Measurements from ENCODE around the gene CDYL2. TPM values are rescaled to one million over a fixed set of nuclear protein-coding genes. Genes with fewer than 3 reads are reported as not detected.

The CDYL2 gene
- total RNA-seq, 4 donors from 2014 or later: 1.8 to 4.8 (median 3.1) TPM

DNA sequence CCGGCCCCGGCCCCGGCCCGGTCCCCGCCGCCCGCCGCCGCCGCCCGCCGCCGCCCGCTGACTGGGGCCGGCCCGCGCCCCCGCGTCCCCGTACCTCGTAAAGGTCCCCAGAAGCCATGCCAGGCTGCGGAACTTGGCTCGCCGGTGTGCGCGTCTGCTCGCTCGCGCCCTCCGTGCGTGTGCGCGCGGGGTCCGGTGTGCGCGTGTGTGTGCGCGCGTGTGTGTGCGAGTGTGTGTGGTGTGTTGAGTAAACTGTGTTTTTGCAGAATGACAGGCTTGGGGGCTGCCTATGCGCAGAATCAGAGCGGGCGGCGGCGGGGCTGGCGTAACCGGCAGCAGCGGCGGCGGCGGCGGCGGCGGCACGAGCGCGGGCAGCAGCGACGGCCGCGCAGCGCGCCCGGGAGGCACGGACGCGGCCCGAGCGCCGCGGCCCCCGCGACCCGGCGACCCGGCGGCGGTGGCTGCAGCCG, 307 bp downstream of the CDYL2 start:
- Histone ChIP-seq H3K9me3 (no peaks in the 10 kb centered on the region), H3K36me3 (no peaks in the 10 kb centered on the region), H3K27ac (peak overlapping the region in 3 of 4 donors; percentile 59 to 75 (median 65)), H3K4me1 (peaks cover 0 to 12% (median 6%) of the 10 kb centered on the region in 3 donors), H3K4me3 (peak overlapping the region; percentile 46 to 85 (median 60)), H3K27me3 (peaks cover 0 to 19% (median 0%) of the 10 kb centered on the region in 4 donors)
- DNase-seq: no peak
- TF ChIP-seq POLR2A (IDR thresholded peaks at IDR 0.05) (no peak), CTCF (IDR thresholded peaks at IDR 0.05) (no peak)
- intact Hi-C loops (cut with DNase I): no loop called here
- WGBS, 2 donors: 0% methylated on average over 4 of the region's 80 CpGs; no CpG with 5 or more reads in 1 of the 2 donors

GRCh38 chr16:80803339-80804055, 901 bp downstream of the CDYL2 start:
- Histone ChIP-seq H3K9me3 (no peaks in the 10 kb centered on the region), H3K27me3 (peaks cover 0 to 19% (median 0%) of the 10 kb centered on the region in 4 donors), H3K27ac (peak overlapping the region in 1 of 4 donors; percentile 31), H3K4me1 (peaks cover 0 to 12% (median 6%) of the 10 kb centered on the region in 3 donors), H3K4me3 (peak overlapping the region; percentile 37 to 85 (median 60)), H3K36me3 (no peaks in the 10 kb centered on the region)
- WGBS, 2 donors: 73% methylated on average over 3 of the region's 87 CpGs; no CpG with 5 or more reads in 1 of the 2 donors
- TF ChIP-seq POLR2A (IDR thresholded peaks at IDR 0.05) (no peak), CTCF (IDR thresholded peaks at IDR 0.05) (peak in 3 of 6 experiments; percentile 16 to 45 (median 31))
- DNase-seq: no peak
- intact Hi-C loops (cut with DNase I): no loop called here

DNA sequence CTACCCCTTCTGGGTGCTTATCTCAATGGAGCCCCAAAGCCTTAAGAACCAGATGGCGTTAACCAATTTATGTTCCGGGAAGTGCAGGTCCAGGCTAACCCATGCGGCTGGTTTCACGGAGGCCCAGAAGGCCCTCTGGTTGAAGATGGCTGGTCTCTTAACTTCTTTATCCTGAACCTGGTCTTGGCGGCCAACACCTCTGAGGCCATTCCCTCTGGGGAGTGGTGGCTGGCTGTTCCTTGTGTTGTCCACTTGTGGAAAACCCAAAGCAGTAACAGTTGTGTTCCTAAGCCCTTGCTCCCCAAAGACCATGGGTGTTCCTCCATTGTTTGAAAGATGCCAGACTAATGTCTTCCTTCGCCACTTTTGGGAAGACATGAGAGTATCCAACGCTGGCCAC, 1.5 kb downstream of the CDYL2 start:
- Histone ChIP-seq H3K27me3 (peaks cover 0 to 19% (median 0%) of the 10 kb centered on the region in 4 donors), H3K9me3 (no peaks in the 10 kb centered on the region), H3K4me1 (peaks cover 0 to 12% (median 6%) of the 10 kb centered on the region in 3 donors), H3K4me3 (peak overlapping the region in 3 of 4 donors; percentile 58 to 85 (median 63)), H3K27ac (no peak overlapping the region), H3K36me3 (no peaks in the 10 kb centered on the region)
- intact Hi-C loops (cut with DNase I): no loop called here
- TF ChIP-seq CTCF (IDR thresholded peaks at IDR 0.05) (no peak), POLR2A (IDR thresholded peaks at IDR 0.05) (no peak)
- DNase-seq: no peak
- 83 to 94% methylated on average over 5 of the region's 7 CpGs for WGBS, 2 donors

GRCh38 chr16:80802138-80802537, 2.3 kb downstream of the CDYL2 start:
- intact Hi-C loops (cut with DNase I): no loop called here
- DNase-seq: no peak
- Histone ChIP-seq H3K4me3 (no peak overlapping the region), H3K36me3 (no peaks in the 10 kb centered on the region), H3K27me3 (peaks cover 0 to 19% (median 0%) of the 10 kb centered on the region in 4 donors), H3K27ac (no peak overlapping the region), H3K4me1 (peaks cover 0 to 12% (median 6%) of the 10 kb centered on the region in 3 donors), H3K9me3 (no peaks in the 10 kb centered on the region)
- 89 to 95% methylated on average over 4 of the region's 4 CpGs for WGBS, 2 donors
- TF ChIP-seq POLR2A (IDR thresholded peaks at IDR 0.05) (no peak), CTCF (IDR thresholded peaks at IDR 0.05) (no peak)

- no peak for TF ChIP-seq POLR2A (IDR thresholded peaks at IDR 0.05)
- no peak for TF ChIP-seq CTCF (IDR thresholded peaks at IDR 0.05)
- H3K9me3 ChIP-seq: no peaks in the 10 kb centered on the region
- DNase-seq: no peak
- intact Hi-C loops (cut with DNase I): no loop called here
- no peaks in the 10 kb centered on the region for H3K27me3 ChIP-seq
- H3K27ac ChIP-seq: no peak overlapping the region
- no peaks in the 10 kb centered on the region for H3K36me3 ChIP-seq
- H3K4me3 ChIP-seq: no peak overlapping the region
- 98 to 99% methylated on average over 3 of the region's 3 CpGs for WGBS, 2 donors
- H3K4me1 ChIP-seq: no peaks in the 10 kb centered on the region
These were observed 10.3 kb downstream of the CDYL2 start for GRCh38 chr16:80794071-80794470.
